HG03139 (cell line): ENCODE measurements around the gene RGL3.
A peak's percentile ranks its signal among the peaks of the same experiment; 100 is the strongest.
"Not testable (repeated sequence)": the region's sequence is repeated elsewhere in the genome, so short reads cannot be mapped to it uniquely, and the experiment has no call there.

Experiments used
- ATAC-seq: cut with Tn5 transposase; IDR thresholded peaks from one replicate; pipeline ENCODE4 v1.9.1; 2021; ENCODE audit not compliant: unreplicated experiment

The RGL3 gene

DNA sequence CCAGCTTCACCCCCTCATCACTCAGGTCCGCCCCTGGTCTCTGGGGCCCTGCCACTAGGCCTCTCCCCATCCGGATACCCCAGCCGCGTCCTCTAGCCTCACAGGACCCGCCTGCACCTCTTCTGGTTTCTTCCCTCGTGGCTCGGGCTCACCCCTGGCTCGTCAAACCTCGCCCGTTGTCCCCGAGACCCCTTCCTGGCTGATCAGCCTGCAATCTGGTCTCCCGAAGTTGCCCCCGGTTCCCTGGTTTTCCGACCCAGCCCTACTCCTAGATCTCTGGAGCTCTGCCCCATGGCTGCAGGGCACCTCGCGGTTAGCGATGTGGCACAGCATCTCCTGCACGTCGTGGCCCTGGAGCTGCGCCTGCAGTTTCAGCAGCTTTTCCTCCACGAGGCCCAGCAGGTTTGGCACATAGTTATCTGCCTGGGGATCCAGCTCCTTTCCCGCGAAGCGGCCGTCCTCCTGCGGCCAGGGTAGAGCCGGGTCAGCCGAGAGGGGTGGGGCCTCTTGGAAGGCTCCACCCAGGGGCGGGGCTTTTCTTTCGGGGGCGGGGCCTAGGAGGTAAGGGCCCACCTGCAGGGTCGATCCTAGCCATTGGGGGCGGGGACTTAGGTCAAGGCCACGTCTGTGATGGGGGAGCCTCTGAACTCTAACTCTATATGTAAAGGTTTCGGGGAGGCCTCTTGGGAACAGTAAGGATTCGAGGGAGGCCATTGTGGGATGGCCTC lies 2.4 kb upstream of the RGL3 start:
- ATAC-seq: peak; percentile 27

DNA sequence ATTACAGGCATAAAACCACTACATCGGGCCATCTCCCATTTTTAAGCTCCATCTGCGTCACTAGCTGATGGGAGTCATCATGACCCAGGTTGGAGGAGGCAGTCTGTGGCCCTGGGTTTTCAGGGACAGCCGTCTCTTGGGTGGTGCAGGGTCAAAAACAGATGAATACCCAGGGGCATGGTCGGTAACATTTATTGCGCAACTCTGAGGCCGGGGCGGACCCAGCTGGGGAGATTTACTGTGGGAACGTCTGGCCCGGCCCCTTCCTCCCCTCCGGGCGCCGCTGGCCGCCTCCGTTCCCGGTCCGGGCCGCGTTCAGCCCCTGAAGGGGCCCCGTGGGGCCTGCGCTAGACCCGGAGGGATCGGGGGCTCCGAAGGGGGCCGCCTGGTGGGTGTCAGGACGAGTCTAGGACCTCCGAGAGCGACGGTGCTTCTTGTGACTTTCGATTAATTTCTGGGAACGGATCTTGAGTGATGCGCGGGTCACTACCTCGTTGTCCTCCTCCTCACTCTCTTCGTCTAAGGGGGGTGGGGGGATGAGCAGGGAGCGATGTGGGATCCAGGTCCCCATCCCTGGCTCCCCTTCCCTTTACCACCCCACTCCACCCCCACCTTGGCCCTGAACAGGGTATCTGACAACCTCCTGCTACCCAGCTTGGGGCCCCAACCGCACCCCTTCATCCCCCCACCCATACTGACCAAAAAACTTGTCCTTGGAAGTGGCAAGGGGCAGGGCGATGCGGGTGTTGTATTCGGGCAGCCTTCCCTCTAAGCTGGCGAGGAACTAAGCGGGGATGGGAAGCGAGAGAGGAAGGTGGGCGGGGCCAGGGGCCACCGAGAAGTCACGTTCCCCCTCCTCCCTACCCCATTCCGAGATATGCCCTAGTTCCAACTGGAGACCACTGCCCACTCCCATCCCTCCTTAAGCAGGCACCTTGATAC lies 1.6 kb upstream of the RGL3 start:
- ATAC-seq: no peak

GRCh38 chr19:11418094-11418548 lies 993 bp downstream of the RGL3 start:
- ATAC-seq: no peak

DNA sequence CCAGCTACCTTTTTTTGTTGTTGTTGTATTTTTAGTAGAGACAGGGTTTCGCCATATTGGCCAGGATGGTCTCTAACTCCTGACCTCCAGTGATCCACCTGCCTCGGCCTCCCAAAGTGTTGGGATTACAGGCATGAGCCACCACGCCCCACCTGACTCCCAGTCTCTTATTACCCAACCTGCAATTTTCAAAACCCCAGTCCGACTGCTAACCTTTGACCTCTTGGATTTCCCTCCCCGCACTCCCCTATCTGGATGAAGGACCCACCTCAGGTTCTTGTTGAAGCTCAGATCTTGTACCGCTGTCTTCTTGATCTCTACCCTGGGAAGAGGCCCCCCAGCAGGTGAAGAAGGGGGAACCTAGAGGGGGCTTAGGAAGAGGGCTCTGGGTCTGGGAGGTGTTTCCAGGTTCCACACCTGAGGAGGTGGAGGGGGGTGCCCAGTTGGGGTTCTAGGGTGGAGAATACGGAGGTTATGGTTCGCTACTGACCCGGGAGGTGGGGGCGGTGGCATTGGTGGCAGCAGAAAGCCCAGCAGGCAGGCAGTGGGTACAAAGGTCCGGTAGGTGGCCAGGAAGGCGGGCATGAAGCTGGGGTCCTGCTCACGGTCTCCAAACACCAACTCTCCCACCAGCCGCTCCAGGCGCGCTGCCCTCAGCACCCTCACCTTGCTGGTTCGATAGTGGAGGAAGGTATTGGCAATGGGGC lies 2.6 kb downstream of the RGL3 start:
- ATAC-seq: no peak

DNA sequence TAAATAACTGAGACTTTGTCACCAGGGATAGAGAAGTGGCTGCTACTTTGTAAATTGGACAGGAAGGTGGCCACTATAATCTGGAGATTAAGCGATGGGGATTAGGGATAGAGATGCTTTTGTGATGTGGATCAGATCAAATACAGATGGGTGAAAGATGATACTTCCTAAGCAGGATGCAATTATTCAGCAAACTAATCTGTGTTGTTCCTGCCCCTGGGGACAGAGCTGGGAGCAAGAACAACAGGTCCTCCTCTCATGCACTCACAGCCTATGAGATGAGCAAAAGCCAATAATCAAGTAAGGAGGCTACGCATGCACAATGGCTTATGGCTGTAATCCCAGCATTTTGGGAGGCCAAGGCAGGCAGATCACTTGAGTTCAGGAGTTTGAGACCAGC lies 4.6 kb downstream of the RGL3 start:
- no peak for ATAC-seq

DNA sequence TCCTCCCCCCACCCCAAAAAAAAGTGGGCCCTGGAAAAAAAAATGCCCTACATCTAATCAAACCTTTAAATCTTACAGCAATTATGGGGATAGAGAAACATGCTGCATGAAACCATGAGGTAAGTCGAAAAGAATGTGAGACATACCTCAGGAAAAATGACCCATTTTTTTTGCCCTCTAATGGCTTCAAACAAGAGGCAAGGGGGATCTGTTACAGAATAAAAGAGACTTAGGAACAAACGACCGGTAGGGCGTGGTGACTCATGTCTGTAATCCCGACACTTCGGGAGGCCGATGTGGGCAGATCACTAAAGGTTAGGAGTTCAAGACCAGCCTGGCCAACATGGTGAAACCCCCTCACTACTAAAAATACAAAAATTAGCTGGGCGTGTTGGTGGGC lies 8.4 kb downstream of the RGL3 start:
- no peak for ATAC-seq

DNA sequence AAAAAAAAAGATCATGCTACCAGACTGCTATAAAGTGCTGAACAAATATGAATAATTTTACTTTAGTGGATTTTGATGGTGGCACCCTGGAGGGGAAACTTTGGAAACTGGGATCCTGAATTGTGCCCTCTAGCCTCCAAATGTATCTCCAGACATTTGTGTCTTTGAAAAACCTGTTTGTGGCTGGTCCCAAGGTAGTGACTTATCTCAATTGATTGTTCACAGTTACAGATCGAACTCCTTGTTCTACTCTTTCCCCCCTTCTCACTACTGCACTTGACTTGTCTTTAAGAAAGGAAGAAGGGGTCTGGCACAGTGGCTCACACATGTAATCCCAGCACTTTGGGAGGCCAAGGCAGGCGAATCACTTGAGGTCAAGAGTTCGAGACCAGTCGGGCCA lies 10.5 kb downstream of the RGL3 start:
- no peak for ATAC-seq

GRCh38 chr19:11406703-11407236 lies 12.3 kb downstream of the RGL3 start:
- not testable (repeated sequence) for ATAC-seq

DNA sequence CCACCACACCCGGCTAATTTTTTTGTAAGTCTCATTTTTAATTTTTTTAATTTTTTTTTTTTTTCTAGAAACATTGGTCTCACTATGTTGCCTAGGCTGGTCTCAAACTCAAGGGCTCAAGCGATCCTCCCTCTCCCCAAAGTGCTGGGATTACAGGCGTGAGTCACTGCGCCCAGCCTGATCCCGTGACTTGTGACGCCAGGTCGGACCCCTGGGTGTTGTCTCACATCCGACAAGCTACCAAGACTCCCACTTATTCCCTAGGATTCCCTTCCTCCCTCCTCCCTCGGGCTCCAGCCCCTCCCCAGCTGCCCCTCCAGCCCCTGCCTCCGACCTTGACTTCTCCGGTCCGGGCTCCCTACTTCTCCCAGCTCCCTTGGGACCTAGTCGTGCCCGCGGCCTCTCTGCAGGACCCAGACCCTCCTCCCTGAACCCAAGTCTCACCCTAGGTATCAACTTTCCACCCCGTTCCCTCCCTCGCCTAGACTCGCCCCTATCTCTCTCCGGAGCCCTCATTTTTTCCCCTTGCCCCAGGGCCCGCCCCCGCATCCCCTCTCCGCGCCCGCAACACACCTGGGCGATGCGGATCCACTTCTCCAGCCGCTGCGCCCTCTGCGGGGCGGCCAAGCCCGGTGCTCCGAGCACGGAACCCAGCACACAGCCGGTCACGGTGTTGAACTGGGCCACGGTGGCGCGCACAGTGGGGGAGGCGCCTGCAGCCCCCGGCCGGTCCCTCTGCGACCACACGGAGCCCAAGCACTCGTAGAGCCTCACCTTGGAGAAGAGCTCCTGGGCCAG lies 13.1 kb downstream of the RGL3 start:
- ATAC-seq: no peak

DNA sequence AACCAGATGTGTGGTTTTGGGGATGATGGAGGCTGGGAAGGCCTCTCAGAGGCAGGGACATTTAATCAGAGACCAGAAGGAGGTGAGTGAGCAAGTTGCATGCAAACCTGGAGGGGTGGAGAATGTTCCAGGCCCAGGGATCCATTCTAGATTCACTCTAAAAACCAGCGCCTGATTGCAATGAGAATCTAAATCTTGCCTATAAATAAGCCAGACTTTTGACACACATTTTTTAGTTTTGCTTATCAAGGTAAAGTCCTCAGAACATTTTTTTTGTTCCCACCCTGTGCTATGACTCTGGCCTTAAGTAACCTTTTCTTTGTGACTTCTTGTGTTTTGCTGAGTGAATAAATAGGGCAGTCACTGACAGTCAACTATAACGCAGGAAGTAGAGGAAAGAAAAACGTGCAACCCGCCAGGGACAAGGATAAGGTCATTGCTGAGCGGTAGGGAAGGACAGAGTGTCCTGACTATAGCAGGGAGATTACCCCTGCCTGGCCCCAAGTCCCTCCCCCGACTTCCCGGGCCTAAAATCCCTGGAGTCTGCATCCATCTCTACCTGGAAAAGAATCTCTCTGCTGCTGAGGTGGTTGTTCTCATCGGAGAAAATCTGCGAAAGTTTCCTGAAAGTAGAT lies 14.4 kb downstream of the RGL3 start:
- ATAC-seq: no peak

- no peak for ATAC-seq
These were observed 17.1 kb downstream of the RGL3 start for GRCh38 chr19:11401808-11402543.

- ATAC-seq: no peak
These were observed 18.3 kb downstream of the RGL3 start for GRCh38 chr19:11400798-11401197.

- ATAC-seq: no peak
These were observed 19.4 kb downstream of the RGL3 start for GRCh38 chr19:11399667-11400066.

GRCh38 chr19:11397089-11397610 lies 22.0 kb downstream of the RGL3 start:
- no peak for ATAC-seq

- no peak for ATAC-seq
These were observed 28.0 kb downstream of the RGL3 start for GRCh38 chr19:11390933-11391680.

- no peak for ATAC-seq
These were observed 28.8 kb downstream of the RGL3 start for GRCh38 chr19:11390359-11390758.

- ATAC-seq: no peak
These were observed 31.7 kb downstream of the RGL3 start for GRCh38 chr19:11387162-11388034.
